Fibroblast of mammary gland (primary cell): ENCODE results near the gene DRAM2.
A peak's percentile ranks its signal among the peaks of the same experiment; 100 is the strongest.

ENCODE experiments used
- DNase-seq: peaks from one replicate; pipeline ENCODE4 v3.0.0-alpha.2; 2010; ENCODE audit warnings: low read depth
- H3K4me3 ChIP-seq: 2 replicates; pipeline ENCODE4 v1.5.1; 2011; ENCODE audit warnings: low read depth, mild to moderate bottlenecking, low read length, moderate library complexity; ENCODE audit not compliant: control insufficient read depth
- TF ChIP-seq, protein P1 (sequence below): conservative IDR thresholded peaks from 2 replicates; pipeline ENCODE4 v1.5.1; 2011; ENCODE audit warnings: low read depth, low read length, inconsistent platforms; ENCODE audit not compliant: control insufficient read depth, insufficient read depth

Gene DRAM2

DNA sequence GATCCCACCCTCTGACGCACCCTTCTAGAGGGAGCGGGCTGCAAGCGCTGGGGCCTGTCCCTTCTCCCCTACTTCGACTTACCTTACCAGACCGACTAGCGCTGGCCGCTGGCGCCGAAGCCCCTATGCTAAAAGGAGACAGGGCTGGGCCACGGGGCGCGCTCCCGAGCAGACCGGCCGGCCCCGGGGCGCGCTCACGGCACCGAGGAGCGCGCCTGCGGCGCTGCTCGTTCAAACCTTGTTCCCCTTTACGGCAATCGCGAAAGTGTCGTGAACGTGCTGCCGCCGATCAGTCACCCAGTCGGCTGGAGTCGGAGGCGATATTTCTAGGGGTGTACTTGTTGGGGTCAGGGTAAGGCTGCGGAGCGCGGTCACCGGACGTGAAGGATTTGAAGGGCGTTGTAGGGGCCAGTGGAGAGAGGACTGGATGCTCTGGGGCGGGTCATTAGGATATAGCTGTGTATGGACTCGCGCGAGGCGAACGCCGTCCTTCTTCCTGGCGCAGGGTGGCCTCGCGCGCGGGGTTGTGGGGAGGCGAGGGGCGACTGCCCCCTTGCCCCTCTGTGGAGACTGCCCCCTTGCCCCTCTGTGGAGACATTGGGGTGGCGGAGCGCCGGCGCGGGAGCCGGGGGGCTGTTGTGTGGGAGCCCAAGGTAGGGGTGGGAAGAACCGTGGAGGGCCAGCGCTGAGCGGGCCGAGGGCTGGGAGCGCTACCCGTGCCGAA lies at the start of gene DRAM2, which contains the start of gene CEPT1:
Gene DRAM2 (minus strand): TSS at position 138 of the 724 bp plus-strand sequence. CDS start 8,539 bp downstream, outside the sequence.
Gene CEPT1 (plus strand): TSS at position 268 of the 724 bp plus-strand sequence. CDS start 7,492 bp downstream, outside the sequence.
- H3K4me3 ChIP-seq, result peak within 1 kb of the TSS; percentile 75
- DNase-seq, result peak; percentile 95
- TF ChIP-seq, protein P1, sequence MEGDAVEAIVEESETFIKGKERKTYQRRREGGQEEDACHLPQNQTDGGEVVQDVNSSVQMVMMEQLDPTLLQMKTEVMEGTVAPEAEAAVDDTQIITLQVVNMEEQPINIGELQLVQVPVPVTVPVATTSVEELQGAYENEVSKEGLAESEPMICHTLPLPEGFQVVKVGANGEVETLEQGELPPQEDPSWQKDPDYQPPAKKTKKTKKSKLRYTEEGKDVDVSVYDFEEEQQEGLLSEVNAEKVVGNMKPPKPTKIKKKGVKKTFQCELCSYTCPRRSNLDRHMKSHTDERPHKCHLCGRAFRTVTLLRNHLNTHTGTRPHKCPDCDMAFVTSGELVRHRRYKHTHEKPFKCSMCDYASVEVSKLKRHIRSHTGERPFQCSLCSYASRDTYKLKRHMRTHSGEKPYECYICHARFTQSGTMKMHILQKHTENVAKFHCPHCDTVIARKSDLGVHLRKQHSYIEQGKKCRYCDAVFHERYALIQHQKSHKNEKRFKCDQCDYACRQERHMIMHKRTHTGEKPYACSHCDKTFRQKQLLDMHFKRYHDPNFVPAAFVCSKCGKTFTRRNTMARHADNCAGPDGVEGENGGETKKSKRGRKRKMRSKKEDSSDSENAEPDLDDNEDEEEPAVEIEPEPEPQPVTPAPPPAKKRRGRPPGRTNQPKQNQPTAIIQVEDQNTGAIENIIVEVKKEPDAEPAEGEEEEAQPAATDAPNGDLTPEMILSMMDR, result no peak

GRCh38 chr1:111184663-111185062 lies 44.8 kb upstream of the DRAM2 start:
- H3K4me3 ChIP-seq, result no peak overlapping the region
- TF ChIP-seq, protein P1, result no peak
- no peak for DNase-seq

DNA sequence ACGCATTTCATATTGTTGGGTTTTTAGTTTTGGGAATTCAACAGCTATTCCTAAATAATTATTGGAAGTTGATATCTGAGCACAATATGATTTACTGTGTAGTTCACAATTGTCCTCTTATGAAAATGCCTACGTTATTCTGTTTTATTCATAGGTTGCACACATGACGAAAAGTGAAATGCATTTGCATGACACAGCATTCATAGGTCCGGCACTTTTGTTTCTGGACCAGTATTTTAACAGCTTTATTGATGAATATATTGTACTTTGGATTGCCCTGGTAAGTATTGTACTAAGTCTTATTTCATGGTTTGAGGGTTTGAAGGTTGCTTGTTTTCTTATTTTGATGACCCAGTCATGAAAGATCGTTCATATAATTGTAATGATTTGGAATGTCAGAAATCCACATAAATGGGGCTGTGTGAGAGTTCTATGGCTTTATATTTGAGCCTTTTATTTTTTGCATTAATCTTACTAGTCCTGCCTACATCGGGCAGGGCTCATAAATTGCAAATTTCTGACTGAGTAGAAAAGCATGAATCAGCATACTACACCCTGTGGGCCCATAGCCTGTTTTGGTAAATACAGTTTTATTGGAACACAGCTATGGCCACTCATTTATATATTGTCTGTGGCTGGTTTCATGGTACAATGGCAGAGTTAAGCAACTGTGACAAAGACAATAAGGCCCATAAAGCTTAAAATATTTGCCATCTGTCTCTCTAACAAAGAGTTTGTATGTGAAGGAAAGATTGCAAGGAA lies 43.6 kb upstream of the DRAM2 start:
- TF ChIP-seq, protein P1, result no peak
- no peak overlapping the region for H3K4me3 ChIP-seq
- no peak for DNase-seq

DNA sequence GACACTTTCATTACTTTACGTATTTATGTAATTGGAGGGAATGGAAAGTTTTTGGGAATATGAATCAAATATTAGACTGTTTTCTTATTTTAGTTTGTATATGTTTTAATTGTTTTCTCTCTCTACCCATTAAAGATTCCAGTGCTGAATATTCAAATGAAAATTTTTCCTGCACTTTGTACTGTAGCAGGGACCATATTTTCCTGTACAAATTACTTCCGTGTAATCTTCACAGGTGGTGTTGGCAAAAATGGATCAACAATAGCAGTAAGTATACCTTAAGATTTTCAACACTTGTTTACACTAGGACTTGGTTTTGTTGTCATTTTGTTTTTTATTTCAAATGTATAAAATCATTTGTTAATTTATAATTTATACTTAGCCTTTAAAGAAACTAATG lies 42.2 kb upstream of the DRAM2 start:
- no peak overlapping the region for H3K4me3 ChIP-seq
- no peak for DNase-seq
- TF ChIP-seq, protein P1, result no peak

GRCh38 chr1:111179968-111180533 lies 40.2 kb upstream of the DRAM2 start:
- TF ChIP-seq, protein P1, result no peak
- no peak overlapping the region for H3K4me3 ChIP-seq
- no peak for DNase-seq

DNA sequence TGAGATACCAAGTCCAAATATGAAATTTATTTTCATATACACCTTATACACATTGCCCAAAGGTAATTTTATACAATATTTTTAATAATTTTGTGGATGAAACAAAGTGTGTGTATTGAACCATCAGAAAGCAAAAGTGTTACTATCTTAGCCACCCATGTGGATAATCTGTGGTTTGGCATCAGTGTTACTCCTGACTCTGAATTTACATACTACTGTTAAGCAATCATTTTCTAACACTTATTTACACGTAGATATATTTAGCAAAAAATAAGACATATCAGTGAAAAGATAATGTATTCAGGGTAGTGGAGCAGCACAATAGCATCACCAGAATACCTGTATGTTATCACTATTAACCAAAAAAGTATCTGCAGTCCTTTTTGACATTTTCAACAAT lies 36.8 kb upstream of the DRAM2 start:
- TF ChIP-seq, protein P1, result no peak
- H3K4me3 ChIP-seq, result no peak overlapping the region
- no peak for DNase-seq
